Measurements from ENCODE around the gene MRI1. TPM values are rescaled to one million over a fixed set of nuclear protein-coding genes. Genes with fewer than 3 reads are reported as not detected.

Gene MRI1
- total and polyA plus RNA-seq, 10 of the 15 experiments (the other 5 are each of a cell fraction or from before 2014, with no cell fraction given) = 5.4 to 50.3 (median 28.3) TPM

DNA sequence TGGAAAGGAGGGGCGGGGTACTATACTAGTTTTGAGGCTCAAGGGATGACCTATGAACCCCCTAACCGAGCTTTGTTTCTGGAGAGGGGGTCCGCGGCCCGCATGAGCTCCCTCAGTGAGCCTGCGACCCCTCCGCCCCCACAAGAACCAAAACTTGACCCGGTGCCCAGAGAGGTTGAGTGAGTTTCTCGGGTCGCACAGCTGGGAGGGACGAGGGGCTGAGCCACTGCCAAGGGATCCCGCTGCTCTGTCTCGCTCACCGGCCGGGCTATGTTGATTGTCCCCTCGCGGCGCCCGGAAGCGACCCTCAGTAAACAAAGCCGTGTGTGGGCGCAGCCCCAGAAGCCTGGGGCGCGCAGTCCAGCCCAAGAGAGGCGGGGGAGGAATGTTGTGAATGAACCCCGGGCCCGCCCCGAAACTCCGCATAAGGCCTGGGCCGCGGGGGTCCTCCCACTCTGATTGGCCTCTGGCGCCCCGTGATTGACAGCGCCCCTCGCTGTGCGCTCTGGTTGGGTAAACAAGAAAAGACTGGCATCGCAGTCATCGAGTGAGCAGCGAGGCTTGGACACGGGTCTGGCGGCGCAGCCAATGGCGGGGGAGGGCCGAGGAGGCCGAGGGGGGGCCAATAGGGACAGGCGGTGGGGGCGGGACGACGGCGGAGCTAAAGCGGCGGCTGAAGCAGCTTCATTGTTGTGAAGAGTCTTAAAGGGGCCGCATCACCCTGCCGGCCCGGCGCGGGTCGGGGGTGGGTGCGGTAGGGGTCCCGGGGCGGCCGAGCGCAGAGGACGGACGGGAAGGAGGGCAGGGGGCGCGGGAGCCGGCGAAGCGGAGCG, 30.7 kb downstream of the MRI1 start, which contains the start of gene ZSWIM4 (continued):
- TF ChIP-seq ZNF592 (IDR thresholded peaks at IDR 0.05) (no peak), STAT1 (conservative IDR thresholded peaks at IDR 0.05) (0 out of 2 replicates have a peak, but pooled peaks have one; percentile 51), ZNF24 (IDR thresholded peaks at IDR 0.05) (0 out of 2 replicates have a peak, but pooled peaks have one; percentile 6), NRF1 (conservative IDR thresholded peaks at IDR 0.05; ENCODE audit: low read depth, low read length) (no peak), RAD51 (IDR thresholded peaks at IDR 0.05) (peak; percentile 48; the same call in 1 of the 2 replicates), SRF (IDR thresholded peaks at IDR 0.05; ENCODE audit: low read depth in 2 of 2, low read length in 2 of 2) (peak; percentile 88 to 97), EGR1 (IDR thresholded peaks at IDR 0.05; ENCODE audit: borderline replicate concordance in 1 of 2, low read depth in 2 of 2, low read length in 2 of 2) (peak in 1 of 2 experiments; percentile 72; a peak in 2 of 3 replicates), POLR2AphosphoS5 (IDR thresholded peaks at IDR 0.05; ENCODE audit: low read length) (peak; percentile 47; the same call in 1 of the 2 replicates), BCL3 (IDR thresholded peaks at IDR 0.05; ENCODE audit: borderline replicate concordance, insufficient read depth, low read depth, low read length, poor library complexity, severe bottlenecking) (no peak), CHD2 (IDR thresholded peaks at IDR 0.05; ENCODE audit: borderline replicate concordance, low read depth, low read length) (peak; percentile 97), NFYA (IDR thresholded peaks at IDR 0.05; ENCODE audit: borderline replicate concordance, low read depth, low read length) (peak; percentile 60), ZNF217 (IDR thresholded peaks at IDR 0.05) (peak; percentile 98), GATAD2B (conservative IDR thresholded peaks at IDR 0.05; ENCODE audit: low read depth) (peak; percentile 70)
- TF ChIP-seq, protein P1, sequence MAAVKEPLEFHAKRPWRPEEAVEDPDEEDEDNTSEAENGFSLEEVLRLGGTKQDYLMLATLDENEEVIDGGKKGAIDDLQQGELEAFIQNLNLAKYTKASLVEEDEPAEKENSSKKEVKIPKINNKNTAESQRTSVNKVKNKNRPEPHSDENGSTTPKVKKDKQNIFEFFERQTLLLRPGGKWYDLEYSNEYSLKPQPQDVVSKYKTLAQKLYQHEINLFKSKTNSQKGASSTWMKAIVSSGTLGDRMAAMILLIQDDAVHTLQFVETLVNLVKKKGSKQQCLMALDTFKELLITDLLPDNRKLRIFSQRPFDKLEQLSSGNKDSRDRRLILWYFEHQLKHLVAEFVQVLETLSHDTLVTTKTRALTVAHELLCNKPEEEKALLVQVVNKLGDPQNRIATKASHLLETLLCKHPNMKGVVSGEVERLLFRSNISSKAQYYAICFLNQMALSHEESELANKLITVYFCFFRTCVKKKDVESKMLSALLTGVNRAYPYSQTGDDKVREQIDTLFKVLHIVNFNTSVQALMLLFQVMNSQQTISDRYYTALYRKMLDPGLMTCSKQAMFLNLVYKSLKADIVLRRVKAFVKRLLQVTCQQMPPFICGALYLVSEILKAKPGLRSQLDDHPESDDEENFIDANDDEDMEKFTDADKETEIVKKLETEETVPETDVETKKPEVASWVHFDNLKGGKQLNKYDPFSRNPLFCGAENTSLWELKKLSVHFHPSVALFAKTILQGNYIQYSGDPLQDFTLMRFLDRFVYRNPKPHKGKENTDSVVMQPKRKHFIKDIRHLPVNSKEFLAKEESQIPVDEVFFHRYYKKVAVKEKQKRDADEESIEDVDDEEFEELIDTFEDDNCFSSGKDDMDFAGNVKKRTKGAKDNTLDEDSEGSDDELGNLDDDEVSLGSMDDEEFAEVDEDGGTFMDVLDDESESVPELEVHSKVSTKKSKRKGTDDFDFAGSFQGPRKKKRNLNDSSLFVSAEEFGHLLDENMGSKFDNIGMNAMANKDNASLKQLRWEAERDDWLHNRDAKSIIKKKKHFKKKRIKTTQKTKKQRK (IDR thresholded peaks at IDR 0.05; ENCODE audit: low read depth, low read length) = peak; percentile 93
- TF ChIP-seq, protein P2, sequence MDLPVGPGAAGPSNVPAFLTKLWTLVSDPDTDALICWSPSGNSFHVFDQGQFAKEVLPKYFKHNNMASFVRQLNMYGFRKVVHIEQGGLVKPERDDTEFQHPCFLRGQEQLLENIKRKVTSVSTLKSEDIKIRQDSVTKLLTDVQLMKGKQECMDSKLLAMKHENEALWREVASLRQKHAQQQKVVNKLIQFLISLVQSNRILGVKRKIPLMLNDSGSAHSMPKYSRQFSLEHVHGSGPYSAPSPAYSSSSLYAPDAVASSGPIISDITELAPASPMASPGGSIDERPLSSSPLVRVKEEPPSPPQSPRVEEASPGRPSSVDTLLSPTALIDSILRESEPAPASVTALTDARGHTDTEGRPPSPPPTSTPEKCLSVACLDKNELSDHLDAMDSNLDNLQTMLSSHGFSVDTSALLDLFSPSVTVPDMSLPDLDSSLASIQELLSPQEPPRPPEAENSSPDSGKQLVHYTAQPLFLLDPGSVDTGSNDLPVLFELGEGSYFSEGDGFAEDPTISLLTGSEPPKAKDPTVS (IDR thresholded peaks at IDR 0.05; ENCODE audit: low read depth, low read length) = no peak
- TF ChIP-seq, protein P3, sequence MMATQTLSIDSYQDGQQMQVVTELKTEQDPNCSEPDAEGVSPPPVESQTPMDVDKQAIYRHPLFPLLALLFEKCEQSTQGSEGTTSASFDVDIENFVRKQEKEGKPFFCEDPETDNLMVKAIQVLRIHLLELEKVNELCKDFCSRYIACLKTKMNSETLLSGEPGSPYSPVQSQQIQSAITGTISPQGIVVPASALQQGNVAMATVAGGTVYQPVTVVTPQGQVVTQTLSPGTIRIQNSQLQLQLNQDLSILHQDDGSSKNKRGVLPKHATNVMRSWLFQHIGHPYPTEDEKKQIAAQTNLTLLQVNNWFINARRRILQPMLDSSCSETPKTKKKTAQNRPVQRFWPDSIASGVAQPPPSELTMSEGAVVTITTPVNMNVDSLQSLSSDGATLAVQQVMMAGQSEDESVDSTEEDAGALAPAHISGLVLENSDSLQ (IDR thresholded peaks at IDR 0.05) = peak; percentile 100
